ENCODE measurements around the gene CTCFL. TPM values are rescaled to one million over a fixed set of nuclear protein-coding genes. Genes with fewer than 3 reads are reported as not detected.

CTCFL gene
- total and polyA plus RNA-seq, 2 donors (not counting 3 experiments of a cell fraction or from before 2014, with no cell fraction given): not detected

DNA sequence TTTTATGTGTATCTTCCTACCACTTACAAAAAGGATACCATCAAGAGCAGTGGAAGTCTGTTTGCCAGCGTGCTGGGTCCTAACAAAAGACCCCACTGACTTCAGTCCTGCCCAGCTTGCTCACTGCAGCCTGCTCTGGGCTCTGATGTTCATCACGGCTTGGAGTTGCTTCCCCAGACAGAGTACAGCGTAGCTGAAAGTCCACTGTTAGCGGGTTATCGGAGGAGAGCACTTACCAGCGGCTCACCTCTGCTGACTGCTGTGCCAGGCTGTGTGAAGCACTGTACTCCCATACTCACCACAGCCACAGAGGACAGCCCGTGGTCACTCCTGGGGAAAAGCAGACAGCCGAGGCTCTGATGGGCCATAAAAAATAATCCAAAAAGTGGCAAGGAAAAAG, 40.2 kb downstream of the CTCFL start:
- ChIA-PET CTCF (no interaction called here), POLR2A (no interaction called here)
- FAIRE-seq: no peak
- Histone ChIP-seq H3K36me3 (ENCODE audit: control insufficient read depth in 2 of 2, extremely low read depth in 1 of 2, insufficient read depth in 2 of 2, low read length in 2 of 2) (no peaks in the 10 kb centered on the region), H2AFZ (ENCODE audit: low read depth, low read length) (no peak overlapping the region), H4K20me1 (replicated peaks; ENCODE audit: control insufficient read depth, extremely low read depth, insufficient read depth, low read length) (no peaks in the 10 kb centered on the region), H3K27ac (ENCODE audit: insufficient read depth, low read depth, low read length) (no peak overlapping the region), H3K27me3 (ENCODE audit: control insufficient read depth in 2 of 2, insufficient read depth in 2 of 2, low read length in 2 of 2) (peaks cover 0 to 1% of the 10 kb centered on the region in 2 experiments), H3K9me3 (replicated peaks; ENCODE audit: control insufficient read depth, insufficient read depth, low read length) (no peaks in the 10 kb centered on the region), H3K79me2 (ENCODE audit: control insufficient read depth, insufficient read depth, low read length) (no peaks in the 10 kb centered on the region), H3K9ac (replicated peaks; ENCODE audit: extremely low read depth, insufficient read depth, low read length) (no peak overlapping the region), H3K4me1 (ENCODE audit: control insufficient read depth, extremely low read depth, insufficient read depth, low read length) (no peaks in the 10 kb centered on the region), H3K9me1 (replicated peaks; ENCODE audit: control insufficient read depth, extremely low read depth, insufficient read depth, low read length) (no peaks in the 10 kb centered on the region), H3K4me3 (replicated peaks in 1 of 3; ENCODE audit: insufficient read depth in 1 of 3, low read depth in 1 of 3, low read length in 3 of 3) (no peak overlapping the region), H3K4me2 (ENCODE audit: insufficient read depth, low read length) (no peak overlapping the region)
- no peak for TF ChIP-seq EZH2 (IDR thresholded peaks at IDR 0.05; ENCODE audit: borderline replicate concordance, low read depth, low read length, severe bottlenecking)
- TF ChIP-seq, protein P1, sequence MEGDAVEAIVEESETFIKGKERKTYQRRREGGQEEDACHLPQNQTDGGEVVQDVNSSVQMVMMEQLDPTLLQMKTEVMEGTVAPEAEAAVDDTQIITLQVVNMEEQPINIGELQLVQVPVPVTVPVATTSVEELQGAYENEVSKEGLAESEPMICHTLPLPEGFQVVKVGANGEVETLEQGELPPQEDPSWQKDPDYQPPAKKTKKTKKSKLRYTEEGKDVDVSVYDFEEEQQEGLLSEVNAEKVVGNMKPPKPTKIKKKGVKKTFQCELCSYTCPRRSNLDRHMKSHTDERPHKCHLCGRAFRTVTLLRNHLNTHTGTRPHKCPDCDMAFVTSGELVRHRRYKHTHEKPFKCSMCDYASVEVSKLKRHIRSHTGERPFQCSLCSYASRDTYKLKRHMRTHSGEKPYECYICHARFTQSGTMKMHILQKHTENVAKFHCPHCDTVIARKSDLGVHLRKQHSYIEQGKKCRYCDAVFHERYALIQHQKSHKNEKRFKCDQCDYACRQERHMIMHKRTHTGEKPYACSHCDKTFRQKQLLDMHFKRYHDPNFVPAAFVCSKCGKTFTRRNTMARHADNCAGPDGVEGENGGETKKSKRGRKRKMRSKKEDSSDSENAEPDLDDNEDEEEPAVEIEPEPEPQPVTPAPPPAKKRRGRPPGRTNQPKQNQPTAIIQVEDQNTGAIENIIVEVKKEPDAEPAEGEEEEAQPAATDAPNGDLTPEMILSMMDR (IDR thresholded peaks at IDR 0.05; ENCODE audit: extremely low read depth in 1 of 2, insufficient read depth in 1 of 2, low read depth in 1 of 2, low read length in 2 of 2): no peak
- TF ChIP-seq, protein P2, sequence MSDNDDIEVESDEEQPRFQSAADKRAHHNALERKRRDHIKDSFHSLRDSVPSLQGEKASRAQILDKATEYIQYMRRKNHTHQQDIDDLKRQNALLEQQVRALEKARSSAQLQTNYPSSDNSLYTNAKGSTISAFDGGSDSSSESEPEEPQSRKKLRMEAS (IDR thresholded peaks at IDR 0.05; ENCODE audit: insufficient read depth, insufficient read length): no peak
- TF ChIP-seq FOS (IDR thresholded peaks at IDR 0.05; ENCODE audit: borderline replicate concordance, insufficient read depth, low read length): no peak
- no peak for TF ChIP-seq GATA2 (IDR thresholded peaks at IDR 0.05; ENCODE audit: insufficient read depth, insufficient read length, low read depth, low read length)
- TF ChIP-seq POLR2AphosphoS5 (IDR thresholded peaks at IDR 0.05; ENCODE audit: insufficient read depth, low read depth, low read length): no peak
- TF ChIP-seq MYC (IDR thresholded peaks at IDR 0.05; ENCODE audit: low read depth, low read length): no peak
- no peak for TF ChIP-seq JUN (IDR thresholded peaks at IDR 0.05; ENCODE audit: borderline replicate concordance, insufficient read depth, insufficient read length, low read depth)
- TF ChIP-seq POLR2A (IDR thresholded peaks at IDR 0.05; ENCODE audit: low read depth, low read length): no peak
- DNase-seq (ENCODE audit: low read depth, low spot score): no peak
- BruUV-seq (replicated peaks): no TSS peak
- dilution Hi-C loops (cut with MboI; ENCODE audit: extremely low pct_ligation_motif_present, low sequenced_read_pairs) (no loop called here), intact Hi-C loops (cut with micrococcal nuclease) (no loop called here)

All from endothelial cell of umbilical vein (primary cell).